Activated CD8-positive, alpha-beta memory T cell treated with anti-CD3 and anti-CD28 coated beads, Interleukin-2, amount 50 U/mL, for 1 hour (primary cell): Measurements from ENCODE around the gene ANKZF1.

Experiments used
- DNase-seq: peaks from one replicate; pipeline ENCODE4 v3.0.0-alpha.2; 2020; ENCODE audit errors: extremely low read depth

ANKZF1 gene

GRCh38 chr2:219281588-219281987 is 52.0 kb downstream of the ANKZF1 start:
- no peak for DNase-seq

GRCh38 chr2:219282375-219282774 is 52.8 kb downstream of the ANKZF1 start:
- no peak for DNase-seq

DNA sequence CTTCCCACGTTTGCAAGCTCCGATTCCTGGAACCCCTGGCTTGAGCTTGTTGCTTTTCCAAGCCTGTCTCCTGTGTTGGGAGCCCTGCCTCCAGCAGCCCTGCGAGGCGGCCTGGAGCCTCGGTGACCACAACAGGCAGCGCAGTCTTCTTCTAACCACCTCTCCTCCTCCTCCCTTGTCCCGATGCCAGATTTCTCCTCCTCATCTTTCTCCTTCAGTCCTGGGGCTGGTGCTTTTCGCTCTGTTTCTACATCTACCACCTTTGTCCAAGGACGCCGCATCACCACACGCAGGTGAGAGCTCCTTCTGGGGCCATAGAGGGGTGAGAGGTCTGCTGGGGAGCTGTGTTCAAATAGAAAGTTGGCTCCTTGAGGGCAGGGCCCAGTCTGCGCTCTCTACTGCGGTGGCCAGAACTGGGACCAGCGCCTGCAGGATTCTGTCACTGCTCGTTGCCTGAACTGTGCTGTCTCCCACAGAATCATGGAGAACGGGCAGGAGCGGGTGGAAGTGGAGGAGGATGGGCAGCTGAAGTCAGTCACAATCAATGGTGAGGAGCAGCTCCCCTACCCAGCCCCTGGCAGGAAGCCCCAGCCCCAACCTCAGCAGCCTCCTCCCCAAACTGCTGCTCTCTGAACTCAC is 53.5 kb downstream of the ANKZF1 start:
- DNase-seq, result no peak

DNA sequence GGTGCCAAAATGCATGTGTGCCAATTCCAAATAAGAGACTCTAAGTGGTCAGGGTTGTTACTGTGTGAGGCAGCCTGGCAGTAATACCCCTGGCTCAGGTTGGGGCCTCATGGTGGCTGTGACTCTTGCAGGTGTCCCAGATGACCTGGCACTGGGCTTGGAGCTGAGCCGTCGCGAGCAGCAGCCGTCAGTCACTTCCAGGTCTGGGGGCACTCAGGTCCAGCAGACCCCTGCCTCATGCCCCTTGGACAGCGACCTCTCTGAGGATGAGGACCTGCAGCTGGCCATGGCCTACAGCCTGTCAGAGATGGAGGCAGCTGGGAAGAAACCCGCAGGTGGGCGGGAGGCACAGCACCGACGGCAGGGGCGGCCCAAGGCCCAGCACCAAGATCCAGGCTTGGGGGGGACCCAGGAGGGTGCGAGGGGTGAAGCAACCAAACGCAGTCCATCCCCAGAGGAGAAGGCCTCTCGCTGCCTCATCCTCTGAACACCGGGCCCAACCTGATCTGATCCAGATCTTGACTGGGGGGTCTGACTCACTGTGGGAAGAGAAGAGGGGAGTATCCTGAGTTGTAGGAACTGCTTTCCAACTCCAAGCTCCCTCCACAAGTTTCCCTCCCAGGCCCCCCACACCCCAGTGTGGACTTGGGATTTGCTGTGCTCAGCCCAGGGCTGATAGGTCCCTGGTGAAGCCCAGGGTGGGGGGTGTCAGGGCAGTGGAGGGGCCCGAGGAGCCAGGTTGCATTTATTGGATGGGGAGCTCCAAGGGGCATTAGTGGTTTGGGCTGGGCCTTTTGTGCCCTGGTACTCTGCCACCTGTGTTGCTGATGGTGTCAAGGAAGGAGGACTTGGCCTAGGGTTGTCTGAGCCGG is 55.1 kb downstream of the ANKZF1 start:
- DNase-seq, result no peak

GRCh38 chr2:219285373-219285735 is 55.7 kb downstream of the ANKZF1 start:
- no peak for DNase-seq

- DNase-seq, result no peak
Observed at GRCh38 chr2:219285894-219286425, 56.4 kb downstream of the ANKZF1 start.
